ENCODE data around the gene TRMT11.

The TRMT11 gene

DNA sequence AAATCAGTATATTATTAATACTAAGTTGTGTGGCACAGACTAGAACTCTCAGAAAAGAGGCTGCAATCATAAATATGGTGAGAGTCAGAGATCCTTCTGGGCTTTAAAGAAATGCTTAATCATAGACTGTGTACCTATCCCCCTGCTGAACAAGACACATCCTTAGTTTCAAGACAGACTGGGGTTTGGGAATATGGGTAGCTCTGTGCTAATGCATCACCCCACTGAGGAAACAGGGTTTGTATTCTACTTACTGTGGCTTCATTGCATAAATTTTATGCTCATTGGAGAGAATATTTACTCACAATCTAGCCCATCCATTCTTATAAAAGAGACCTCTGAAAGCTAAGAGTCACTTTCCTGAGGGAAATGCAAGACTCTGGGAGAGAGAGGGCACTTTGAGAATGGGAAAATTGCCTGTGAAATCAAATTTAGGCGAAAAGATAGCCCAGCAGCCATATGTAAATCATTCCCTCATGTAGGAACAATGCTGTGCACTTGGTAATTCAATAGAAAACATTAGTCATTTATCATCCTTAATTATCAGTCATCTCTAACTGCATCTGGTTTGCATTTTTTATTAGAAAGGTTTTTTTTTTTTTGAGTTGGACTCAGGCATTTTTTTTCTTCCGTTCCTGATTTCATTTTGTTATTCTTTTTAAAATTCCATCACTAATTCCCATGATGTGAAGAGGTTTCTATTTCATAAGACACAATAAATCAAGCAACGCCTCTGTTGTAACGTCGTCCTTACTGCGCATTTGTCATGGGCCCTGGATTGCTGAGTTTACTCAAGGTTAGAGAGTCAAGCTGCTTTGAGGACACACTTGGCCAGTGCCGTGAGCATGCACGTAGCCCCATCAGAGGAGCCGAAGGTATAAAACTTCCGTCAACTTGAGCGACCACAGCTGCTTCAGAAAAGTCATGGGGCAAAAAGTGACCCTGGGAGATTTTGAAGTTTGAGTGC lies 91.8 kb downstream of the TRMT11 start:
- DNase-seq: no peak

DNA sequence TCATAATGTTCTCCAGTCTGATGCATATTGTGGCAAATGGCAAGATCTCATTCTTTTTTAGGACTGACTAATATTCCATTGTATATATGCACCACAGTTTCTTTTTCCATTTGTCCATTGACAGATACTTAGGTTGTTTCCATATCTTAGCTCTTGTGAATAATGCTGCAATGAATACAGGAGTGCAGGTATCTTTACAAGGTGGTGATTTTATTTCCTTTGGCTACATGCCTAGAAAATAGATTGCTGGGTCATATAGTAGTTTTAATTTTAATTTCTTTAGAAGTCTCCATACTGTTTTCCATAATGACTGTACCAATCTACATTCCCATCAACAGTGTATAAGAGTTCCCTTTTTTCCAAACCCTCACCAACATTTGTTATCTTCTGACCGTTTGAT lies 97.5 kb downstream of the TRMT11 start:
- DNase-seq: no peak

DNA sequence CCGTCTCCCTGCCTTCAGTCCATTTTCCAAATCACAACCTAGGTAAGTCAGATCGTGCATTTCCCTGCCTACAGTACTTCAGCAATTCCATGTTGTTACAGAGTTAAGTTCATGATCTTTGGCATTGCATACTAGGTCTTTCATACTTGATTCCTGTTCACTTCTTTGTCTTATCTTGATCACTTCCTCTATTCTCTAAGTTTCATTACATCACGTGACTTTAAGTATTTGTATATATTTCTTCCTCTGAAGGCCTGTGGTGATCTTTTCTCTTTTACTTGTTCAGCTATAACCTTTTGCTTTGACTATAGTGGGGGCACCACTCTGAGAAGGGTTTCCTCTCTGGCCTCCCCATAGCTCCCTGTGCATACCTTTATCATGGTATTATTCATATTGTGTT lies 100.2 kb downstream of the TRMT11 start:
- no peak for DNase-seq

Data from stimulated activated CD4-positive, alpha-beta T cell treated with anti-CD3 and anti-CD28 coated beads, Interleukin-2, amount 100 ng/mL, for 24 hours (primary cell).